Adrenal gland (tissue), 5 donors: Measurements from ENCODE around the gene ATL1.

Experiments
- POLR2A ChIP-seq, 2 donors: fragments of 450-650 bp; IDR thresholded peaks; one replicate each; pipeline ENCODE4 v1.6.1; 2017; ENCODE audit warnings: antibody characterized with exemption in 2 of 2, mild to moderate bottlenecking in 2 of 2, moderate library complexity in 1 of 2
- TF ChIP-seq, protein P1 (sequence below), 6 experiments: fragments of 450-650 bp in 4 of 6; fragments of 200-600 bp in 2 of 6; sonication (generic) in 1 of 6; IDR thresholded peaks; 1 replicate in 5 of 6; 2 replicates in 1 of 6; pipeline versions ENCODE4 v1.5.1 to v1.8.0; 2016 to 2021; ENCODE audit warnings: antibody characterized with exemption in 6 of 6, mild to moderate bottlenecking in 2 of 6, moderate library complexity in 1 of 6
- donor health status: DM: no; HTN: no; CAD: no.

GRCh38 chr14:50533806-50534205 is 26.1 kb upstream of the ATL1 start:
- TF ChIP-seq, protein P1, sequence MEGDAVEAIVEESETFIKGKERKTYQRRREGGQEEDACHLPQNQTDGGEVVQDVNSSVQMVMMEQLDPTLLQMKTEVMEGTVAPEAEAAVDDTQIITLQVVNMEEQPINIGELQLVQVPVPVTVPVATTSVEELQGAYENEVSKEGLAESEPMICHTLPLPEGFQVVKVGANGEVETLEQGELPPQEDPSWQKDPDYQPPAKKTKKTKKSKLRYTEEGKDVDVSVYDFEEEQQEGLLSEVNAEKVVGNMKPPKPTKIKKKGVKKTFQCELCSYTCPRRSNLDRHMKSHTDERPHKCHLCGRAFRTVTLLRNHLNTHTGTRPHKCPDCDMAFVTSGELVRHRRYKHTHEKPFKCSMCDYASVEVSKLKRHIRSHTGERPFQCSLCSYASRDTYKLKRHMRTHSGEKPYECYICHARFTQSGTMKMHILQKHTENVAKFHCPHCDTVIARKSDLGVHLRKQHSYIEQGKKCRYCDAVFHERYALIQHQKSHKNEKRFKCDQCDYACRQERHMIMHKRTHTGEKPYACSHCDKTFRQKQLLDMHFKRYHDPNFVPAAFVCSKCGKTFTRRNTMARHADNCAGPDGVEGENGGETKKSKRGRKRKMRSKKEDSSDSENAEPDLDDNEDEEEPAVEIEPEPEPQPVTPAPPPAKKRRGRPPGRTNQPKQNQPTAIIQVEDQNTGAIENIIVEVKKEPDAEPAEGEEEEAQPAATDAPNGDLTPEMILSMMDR (IDR thresholded peaks at IDR 0.05) = no peak
- no peak for TF ChIP-seq POLR2A (IDR thresholded peaks at IDR 0.05)
